GM23338 (cell line): ENCODE data around the gene SPART.

Experiments
- CREB1 ChIP-seq: fragments of 250-450 bp; sonication (Bioruptor Pico); IDR thresholded peaks from 2 replicates; pipeline ENCODE4 v1.5.0; 2020; ENCODE audit warnings: low read depth, mild to moderate bottlenecking, moderate library complexity
- ETS1 ChIP-seq: IDR thresholded peaks from 2 replicates; pipeline ENCODE4 v1.6.1; 2016; ENCODE audit warnings: antibody characterized with exemption
- EZH2 ChIP-seq: fragments of 200-600 bp; sonication (generic); IDR thresholded peaks from one replicate; pipeline ENCODE4 v1.8.0; 2017; ENCODE audit warnings: antibody characterized with exemption, mild to moderate bottlenecking, low read depth; ENCODE audit not compliant: unreplicated experiment
- EZH2phosphoT487 ChIP-seq: fragments of 200-600 bp; sonication (generic); IDR thresholded peaks from one replicate; pipeline ENCODE4 v1.8.1; 2018; ENCODE audit warnings: antibody characterized with exemption; ENCODE audit not compliant: unreplicated experiment
- JUNB ChIP-seq: IDR thresholded peaks from one replicate; pipeline ENCODE4 v1.6.1; 2016; ENCODE audit warnings: antibody characterized with exemption; ENCODE audit not compliant: unreplicated experiment
- NANOG ChIP-seq: IDR thresholded peaks from 2 replicates; pipeline ENCODE4 v1.6.1; 2016; ENCODE audit warnings: antibody characterized with exemption, borderline replicate concordance
- POLR2AphosphoS5 ChIP-seq: IDR thresholded peaks from 2 replicates; pipeline ENCODE4 v1.6.1; 2016; ENCODE audit warnings: antibody characterized with exemption, low read depth
- ZNF114 ChIP-seq: fragments of 250-450 bp; sonication (Bioruptor Pico); IDR thresholded peaks from 2 replicates; pipeline ENCODE4 v1.5.0; 2020; ENCODE audit warnings: mild to moderate bottlenecking, moderate library complexity
- ZNF331 ChIP-seq: fragments of 250-450 bp; sonication (Bioruptor Pico); IDR thresholded peaks from 2 replicates; pipeline ENCODE4 v1.5.0; 2020; ENCODE audit warnings: low read depth, mild to moderate bottlenecking, moderate library complexity
- ZNF462 ChIP-seq: fragments of 250-450 bp; sonication (Bioruptor Pico); IDR thresholded peaks from 2 replicates; pipeline ENCODE4 v1.5.0; 2020; ENCODE audit warnings: mild to moderate bottlenecking, moderate library complexity
- TF ChIP-seq, protein P1 (sequence below), 2 experiments: fragments of 200-600 bp in 1 of 2; sonication (generic) in 1 of 2; conservative IDR thresholded peaks; 2 replicates each; pipeline versions ENCODE4 v1.5.1 to v1.6.1; 2016 to 2017; ENCODE audit warnings: antibody characterized with exemption in 2 of 2, low read depth in 2 of 2, mild to moderate bottlenecking in 2 of 2, moderate library complexity in 1 of 2
- TF ChIP-seq, protein P2 (sequence below): IDR thresholded peaks from one replicate; pipeline ENCODE4 v1.6.1; 2018; ENCODE audit warnings: antibody characterized with exemption; ENCODE audit not compliant: unreplicated experiment

- TF ChIP-seq, protein P1, sequence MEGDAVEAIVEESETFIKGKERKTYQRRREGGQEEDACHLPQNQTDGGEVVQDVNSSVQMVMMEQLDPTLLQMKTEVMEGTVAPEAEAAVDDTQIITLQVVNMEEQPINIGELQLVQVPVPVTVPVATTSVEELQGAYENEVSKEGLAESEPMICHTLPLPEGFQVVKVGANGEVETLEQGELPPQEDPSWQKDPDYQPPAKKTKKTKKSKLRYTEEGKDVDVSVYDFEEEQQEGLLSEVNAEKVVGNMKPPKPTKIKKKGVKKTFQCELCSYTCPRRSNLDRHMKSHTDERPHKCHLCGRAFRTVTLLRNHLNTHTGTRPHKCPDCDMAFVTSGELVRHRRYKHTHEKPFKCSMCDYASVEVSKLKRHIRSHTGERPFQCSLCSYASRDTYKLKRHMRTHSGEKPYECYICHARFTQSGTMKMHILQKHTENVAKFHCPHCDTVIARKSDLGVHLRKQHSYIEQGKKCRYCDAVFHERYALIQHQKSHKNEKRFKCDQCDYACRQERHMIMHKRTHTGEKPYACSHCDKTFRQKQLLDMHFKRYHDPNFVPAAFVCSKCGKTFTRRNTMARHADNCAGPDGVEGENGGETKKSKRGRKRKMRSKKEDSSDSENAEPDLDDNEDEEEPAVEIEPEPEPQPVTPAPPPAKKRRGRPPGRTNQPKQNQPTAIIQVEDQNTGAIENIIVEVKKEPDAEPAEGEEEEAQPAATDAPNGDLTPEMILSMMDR (conservative IDR thresholded peaks at IDR 0.05; ENCODE audit: low read depth in 2 of 2) = no peak
- no peak for TF ChIP-seq POLR2AphosphoS5
- no peak for TF ChIP-seq JUNB
- TF ChIP-seq, protein P2, sequence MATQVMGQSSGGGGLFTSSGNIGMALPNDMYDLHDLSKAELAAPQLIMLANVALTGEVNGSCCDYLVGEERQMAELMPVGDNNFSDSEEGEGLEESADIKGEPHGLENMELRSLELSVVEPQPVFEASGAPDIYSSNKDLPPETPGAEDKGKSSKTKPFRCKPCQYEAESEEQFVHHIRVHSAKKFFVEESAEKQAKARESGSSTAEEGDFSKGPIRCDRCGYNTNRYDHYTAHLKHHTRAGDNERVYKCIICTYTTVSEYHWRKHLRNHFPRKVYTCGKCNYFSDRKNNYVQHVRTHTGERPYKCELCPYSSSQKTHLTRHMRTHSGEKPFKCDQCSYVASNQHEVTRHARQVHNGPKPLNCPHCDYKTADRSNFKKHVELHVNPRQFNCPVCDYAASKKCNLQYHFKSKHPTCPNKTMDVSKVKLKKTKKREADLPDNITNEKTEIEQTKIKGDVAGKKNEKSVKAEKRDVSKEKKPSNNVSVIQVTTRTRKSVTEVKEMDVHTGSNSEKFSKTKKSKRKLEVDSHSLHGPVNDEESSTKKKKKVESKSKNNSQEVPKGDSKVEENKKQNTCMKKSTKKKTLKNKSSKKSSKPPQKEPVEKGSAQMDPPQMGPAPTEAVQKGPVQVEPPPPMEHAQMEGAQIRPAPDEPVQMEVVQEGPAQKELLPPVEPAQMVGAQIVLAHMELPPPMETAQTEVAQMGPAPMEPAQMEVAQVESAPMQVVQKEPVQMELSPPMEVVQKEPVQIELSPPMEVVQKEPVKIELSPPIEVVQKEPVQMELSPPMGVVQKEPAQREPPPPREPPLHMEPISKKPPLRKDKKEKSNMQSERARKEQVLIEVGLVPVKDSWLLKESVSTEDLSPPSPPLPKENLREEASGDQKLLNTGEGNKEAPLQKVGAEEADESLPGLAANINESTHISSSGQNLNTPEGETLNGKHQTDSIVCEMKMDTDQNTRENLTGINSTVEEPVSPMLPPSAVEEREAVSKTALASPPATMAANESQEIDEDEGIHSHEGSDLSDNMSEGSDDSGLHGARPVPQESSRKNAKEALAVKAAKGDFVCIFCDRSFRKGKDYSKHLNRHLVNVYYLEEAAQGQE = no peak
- no peak for TF ChIP-seq EZH2
- no peak for TF ChIP-seq EZH2phosphoT487
- TF ChIP-seq ETS1 = no peak
- TF ChIP-seq NANOG = no peak
- TF ChIP-seq ZNF462 (CRISPR knock-in tag) = no peak
- no peak for TF ChIP-seq CREB1 (CRISPR knock-in tag)
- no peak for TF ChIP-seq ZNF331
- TF ChIP-seq ZNF114 (CRISPR knock-in tag) = no peak
Measured at GRCh38 chr13:36329361-36329760, 16.8 kb downstream of the SPART start.
